Urinary bladder (tissue), 4 donors: ENCODE measurements around the gene BIN1. TPM values are rescaled to one million over a fixed set of nuclear protein-coding genes. Genes with fewer than 3 reads are reported as not detected.
A peak's percentile ranks its signal among the peaks of the same experiment; 100 is the strongest.

Experiments used
- DNase-seq: peaks from one replicate; pipeline ENCODE4 v3.0.0-alpha.2; 2015; ENCODE audit errors: extremely low spot score
- H3K27ac ChIP-seq: one replicate; pipeline ENCODE4 v1.5.1; 2013; ENCODE audit warnings: low read depth, mild to moderate bottlenecking, moderate library complexity
- H3K36me3 ChIP-seq: one replicate; pipeline ENCODE4 v1.6.1; 2013; ENCODE audit warnings: mild to moderate bottlenecking, moderate library complexity; ENCODE audit not compliant: insufficient read depth
- H3K4me1 ChIP-seq: one replicate; pipeline ENCODE4 v1.6.1; 2013; ENCODE audit warnings: mild to moderate bottlenecking, moderate library complexity; ENCODE audit not compliant: insufficient read depth
- H3K4me3 ChIP-seq: one replicate; pipeline ENCODE4 v1.5.1; 2013; ENCODE audit warnings: low read depth, low read length
- WGBS: extraction: QIAGEN DNeasy Blood & Tissue Kit; methylation state at CpG from one replicate; pipeline ENCODE4 v1.1.7; 2013; 5-methylcytosine and 5-hydroxymethylcytosine counted together
- polyA plus RNA-seq: library from polyadenylated mRNA; stranded (reverse); fragments of 200-250 nt; gene quantifications from one replicate; pipeline ENCODE4 v1.2.3, GENCODE V29; 2013
- total RNA-seq: library from RNA; depleted of rRNA; stranded (reverse); fragments of >200 nt; gene quantifications from one replicate; pipeline ENCODE4 v1.2.3, GENCODE V29; 2014
- donor health status: healthy with polysubstance abuse.
- donor health status: healthy.

The BIN1 gene
- total and polyA plus RNA-seq, 2 donors: 72.9 to 149 TPM

GRCh38 chr2:127095784-127096183, 11.2 kb downstream of the BIN1 start:
- no peak for DNase-seq
- Histone ChIP-seq H3K4me3 (no peak overlapping the region), H3K27ac (no peak overlapping the region), H3K36me3 (no peaks in the 10 kb centered on the region), H3K4me1 (no peaks in the 10 kb centered on the region)
- WGBS: 92% methylated on average over 8 of the region's 8 CpGs

DNA sequence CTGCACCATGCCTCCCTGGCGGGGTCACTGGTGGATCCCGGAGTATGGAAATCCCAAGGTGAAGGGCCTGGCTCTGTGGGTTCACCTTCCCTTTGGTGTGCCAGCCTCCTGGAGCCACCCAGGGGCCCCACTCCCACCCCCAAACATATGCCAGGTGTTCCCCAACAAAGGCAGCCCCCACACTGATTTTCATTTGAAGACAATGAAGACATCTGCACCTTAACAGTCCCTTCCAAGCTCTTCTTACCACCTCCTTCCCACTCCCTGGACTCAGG, 11.7 kb downstream of the BIN1 start:
- peak overlapping the region; percentile 60 for H3K27ac ChIP-seq
- H3K36me3 ChIP-seq: no peaks in the 10 kb centered on the region
- no peaks in the 10 kb centered on the region for H3K4me1 ChIP-seq
- H3K4me3 ChIP-seq: no peak overlapping the region
- DNase-seq: no peak
- 95% methylated on average over 2 of the region's 2 CpGs for WGBS

GRCh38 chr2:127094509-127095366, 12.2 kb downstream of the BIN1 start:
- peak overlapping the region; percentile 60 for H3K27ac ChIP-seq
- no peaks in the 10 kb centered on the region for H3K36me3 ChIP-seq
- DNase-seq: no peak
- 24% methylated on average over 17 of the region's 17 CpGs for WGBS
- H3K4me3 ChIP-seq: no peak overlapping the region
- H3K4me1 ChIP-seq: no peaks in the 10 kb centered on the region

DNA sequence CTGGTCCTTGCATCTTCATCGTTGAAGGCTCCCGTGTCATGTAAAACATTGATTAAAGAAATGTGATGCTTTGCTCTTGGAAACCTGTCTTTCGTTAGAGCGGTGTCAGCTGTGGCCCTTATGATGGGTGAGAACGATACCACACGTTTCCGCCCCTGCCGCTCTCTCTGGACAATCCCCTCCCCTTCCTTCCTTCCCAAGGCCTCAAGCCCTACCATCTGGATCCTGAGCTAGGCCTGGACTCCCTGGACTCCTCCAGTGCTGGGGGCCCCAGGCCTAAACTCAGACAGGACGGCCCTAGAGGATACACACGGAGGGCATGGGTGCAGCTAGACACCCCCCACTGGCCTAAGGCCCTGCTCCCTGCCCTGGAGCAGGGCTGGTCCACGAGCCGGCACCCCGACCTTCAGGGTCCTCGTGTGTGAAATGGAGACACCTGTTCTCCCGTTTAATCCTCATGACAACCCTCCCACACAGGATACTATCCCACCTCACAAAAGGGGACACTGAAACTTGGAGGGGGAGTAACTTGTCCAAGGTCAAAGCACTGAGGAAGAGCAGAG, 13.2 kb downstream of the BIN1 start:
- WGBS: 71% methylated on average over 15 of the region's 15 CpGs
- no peaks in the 10 kb centered on the region for H3K4me1 ChIP-seq
- no peak for DNase-seq
- H3K27ac ChIP-seq: no peak overlapping the region
- H3K36me3 ChIP-seq: no peaks in the 10 kb centered on the region
- no peak overlapping the region for H3K4me3 ChIP-seq

- WGBS: 92% methylated on average over 5 of the region's 5 CpGs
- no peaks in the 10 kb centered on the region for H3K36me3 ChIP-seq
- H3K4me1 ChIP-seq: no peaks in the 10 kb centered on the region
- H3K4me3 ChIP-seq: no peak overlapping the region
- DNase-seq: no peak
- no peak overlapping the region for H3K27ac ChIP-seq
Observed at GRCh38 chr2:127092901-127093516, 13.9 kb downstream of the BIN1 start.

DNA sequence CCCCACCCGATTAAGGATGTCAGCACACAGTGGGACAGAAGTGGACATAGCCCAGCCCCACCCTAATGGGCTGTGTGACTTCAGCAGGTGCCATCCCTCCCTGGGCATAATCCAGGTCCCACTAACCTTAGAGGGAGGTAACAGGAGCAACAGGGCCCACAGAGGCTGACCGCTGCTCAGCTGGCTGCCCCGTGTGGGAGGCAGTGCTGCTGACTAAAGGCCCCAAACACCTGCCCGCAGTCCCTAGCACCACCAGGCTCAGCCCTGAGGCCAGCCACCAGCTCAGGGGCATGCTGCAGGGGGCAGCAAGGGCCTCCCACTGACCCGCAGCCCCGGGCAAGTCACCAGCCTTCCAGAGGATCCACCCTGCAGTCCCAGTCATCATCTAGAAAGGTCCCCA, 14.6 kb downstream of the BIN1 start:
- Histone ChIP-seq H3K4me1 (no peaks in the 10 kb centered on the region), H3K36me3 (no peaks in the 10 kb centered on the region), H3K4me3 (no peak overlapping the region), H3K27ac (no peak overlapping the region)
- 90% methylated on average over 6 of the region's 6 CpGs for WGBS
- DNase-seq: no peak

- WGBS: 96% methylated on average over 6 of the region's 6 CpGs
- no peaks in the 10 kb centered on the region for H3K36me3 ChIP-seq
- H3K27ac ChIP-seq: no peak overlapping the region
- no peak for DNase-seq
- H3K4me3 ChIP-seq: no peak overlapping the region
- H3K4me1 ChIP-seq: no peaks in the 10 kb centered on the region
Observed at GRCh38 chr2:127091886-127092285, 15.1 kb downstream of the BIN1 start.

DNA sequence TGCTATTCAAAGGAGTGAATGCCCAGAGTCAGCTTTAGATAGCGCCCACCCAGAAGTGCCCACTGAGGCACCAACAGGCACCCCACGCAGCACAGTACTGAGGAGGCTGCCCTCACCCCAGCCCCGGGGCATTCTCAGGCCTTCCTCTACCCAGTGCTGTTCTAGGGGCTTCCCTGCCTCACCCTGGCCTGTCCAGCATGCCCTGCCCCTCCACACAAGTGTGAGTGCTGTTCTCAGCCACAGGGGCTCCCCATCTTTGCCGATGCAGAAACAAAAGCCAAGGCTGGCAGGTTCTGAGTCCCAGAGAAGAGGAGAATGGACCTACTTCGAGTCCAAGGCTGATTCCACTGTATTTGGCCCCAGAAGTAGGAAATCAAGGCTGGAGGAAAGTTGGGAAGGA, 15.8 kb downstream of the BIN1 start:
- WGBS: 91% methylated on average over 5 of the region's 5 CpGs
- Histone ChIP-seq H3K4me1 (no peaks in the 10 kb centered on the region), H3K36me3 (no peaks in the 10 kb centered on the region), H3K27ac (no peak overlapping the region), H3K4me3 (no peak overlapping the region)
- no peak for DNase-seq

GRCh38 chr2:127090281-127091120, 16.5 kb downstream of the BIN1 start:
- WGBS: 72% methylated on average over 18 of the region's 18 CpGs
- DNase-seq: no peak

GRCh38 chr2:127089478-127090235, 17.3 kb downstream of the BIN1 start:
- WGBS: 81% methylated on average over 10 of the region's 10 CpGs
- DNase-seq: no peak
- no peak overlapping the region for H3K27ac ChIP-seq
- H3K4me1 ChIP-seq: no peaks in the 10 kb centered on the region
- H3K36me3 ChIP-seq: no peaks in the 10 kb centered on the region
- no peak overlapping the region for H3K4me3 ChIP-seq

More at GRCh38 chr2:127090281-127091120, 16.5 kb downstream of the BIN1 start:
- no peak overlapping the region for H3K4me3 ChIP-seq
- H3K36me3 ChIP-seq: no peaks in the 10 kb centered on the region
- no peaks in the 10 kb centered on the region for H3K4me1 ChIP-seq
- no peak overlapping the region for H3K27ac ChIP-seq

DNA sequence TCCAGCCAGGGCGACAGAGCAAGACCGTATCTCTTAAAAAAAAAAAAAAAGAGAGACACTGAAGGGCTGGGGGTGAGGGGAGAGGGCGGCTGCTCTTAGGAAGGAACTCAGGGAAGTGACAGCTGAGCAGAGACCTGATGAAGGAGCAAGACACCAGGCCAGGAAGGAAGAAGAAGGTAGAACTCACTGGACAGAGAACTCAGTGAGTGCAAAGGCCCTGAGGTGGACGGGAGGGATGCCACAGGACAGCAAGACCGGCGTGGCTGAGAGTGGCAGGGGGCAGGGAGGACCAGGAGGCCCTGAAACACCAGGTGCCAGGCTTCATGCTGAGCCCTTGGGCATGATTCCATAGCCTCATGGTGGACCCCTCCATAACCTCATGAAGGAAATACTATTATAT, 18.2 kb downstream of the BIN1 start:
- WGBS: 92% methylated on average over 6 of the region's 6 CpGs
- DNase-seq: no peak
- no peaks in the 10 kb centered on the region for H3K4me1 ChIP-seq
- H3K4me3 ChIP-seq: no peak overlapping the region
- no peak overlapping the region for H3K27ac ChIP-seq
- H3K36me3 ChIP-seq: no peaks in the 10 kb centered on the region

GRCh38 chr2:127087791-127088495, 19.0 kb downstream of the BIN1 start:
- H3K36me3 ChIP-seq: no peaks in the 10 kb centered on the region
- 58% methylated on average over 13 of the region's 13 CpGs for WGBS
- H3K4me1 ChIP-seq: peaks cover 2% of the 10 kb centered on the region
- H3K4me3 ChIP-seq: no peak overlapping the region
- peak overlapping the region; percentile 84 for H3K27ac ChIP-seq
- no peak for DNase-seq
